ENCODE data around the gene SPDYE2. TPM values are rescaled to one million over a fixed set of nuclear protein-coding genes. Genes with fewer than 3 reads are reported as not detected.
A peak's percentile ranks its signal among the peaks of the same experiment; 100 is the strongest.
"Not testable (repeated sequence)": the region's sequence is repeated elsewhere in the genome, so short reads cannot be mapped to it uniquely, and the experiment has no call there.

Gene SPDYE2
- total RNA-seq, 1 donor from 2014 or later = not detected

DNA sequence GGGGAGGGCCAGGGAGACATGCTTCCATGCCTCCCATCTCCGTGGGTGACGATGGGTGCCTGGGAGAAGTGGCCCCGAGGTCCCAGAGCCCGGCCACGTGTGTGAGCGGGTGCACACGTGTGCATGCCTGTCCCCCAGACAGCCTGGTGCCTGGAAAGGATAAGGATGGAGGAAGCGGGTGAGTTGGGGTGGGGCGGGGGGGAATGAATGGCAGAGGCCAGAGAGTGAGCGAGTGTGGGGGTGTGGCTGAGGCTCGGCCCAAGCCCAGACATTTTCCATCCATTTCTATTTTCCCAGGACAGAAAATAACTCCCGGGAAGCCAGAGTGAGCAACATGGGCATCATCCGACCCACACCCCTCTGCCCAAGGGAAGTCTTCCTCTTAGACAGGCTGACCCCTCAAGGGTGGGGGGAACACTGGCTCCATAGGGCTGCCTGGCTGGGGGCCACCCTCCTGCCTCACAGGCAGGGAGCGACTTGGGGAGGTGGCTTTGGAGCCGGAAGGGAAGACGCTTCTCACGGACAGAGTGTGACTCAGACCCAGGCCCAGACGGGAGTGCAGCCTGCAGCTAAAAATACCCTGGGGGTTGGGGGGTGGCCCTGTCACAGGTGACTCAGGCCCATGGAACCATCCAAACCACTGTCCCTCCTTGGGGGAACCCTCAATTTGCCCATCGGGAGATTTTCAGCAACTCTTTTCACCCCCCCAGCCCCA, 53.6 kb downstream of the SPDYE2 start:
- not testable (repeated sequence) for DNase-seq (ENCODE audit: low read depth in 2 of 2)

GRCh38 chr7:102606848-102607247, 55.8 kb downstream of the SPDYE2 start:
- not testable (repeated sequence) for DNase-seq (ENCODE audit: low read depth in 2 of 2)

GRCh38 chr7:102609734-102610133, 58.7 kb downstream of the SPDYE2 start:
- DNase-seq (ENCODE audit: low read depth in 2 of 2) = not testable (repeated sequence)

DNA sequence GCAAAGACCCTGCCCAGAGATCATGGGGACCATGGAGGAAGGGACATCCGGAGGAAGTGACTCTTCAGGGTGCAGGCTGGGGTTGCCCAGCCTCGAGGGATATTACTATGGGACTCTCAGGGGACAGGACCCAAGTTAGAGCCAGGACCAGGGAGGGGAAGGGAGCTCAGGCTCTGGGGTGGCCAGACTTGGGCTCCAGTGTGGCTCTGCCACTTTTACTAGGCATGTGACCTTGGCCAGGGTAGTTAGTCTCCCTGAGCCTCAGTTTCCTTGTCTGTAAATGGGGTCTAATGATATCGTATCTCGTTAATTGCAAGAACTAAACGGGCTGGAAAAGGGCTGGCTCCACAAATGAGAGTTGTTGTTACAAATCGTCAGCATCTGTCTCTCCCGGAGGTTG, 59.4 kb downstream of the SPDYE2 start:
- DNase-seq (ENCODE audit: low read depth in 2 of 2) = not testable (repeated sequence)

- not testable (repeated sequence) for DNase-seq (ENCODE audit: low read depth in 2 of 2)
Observed at GRCh38 chr7:102611013-102611674, 60.1 kb downstream of the SPDYE2 start.

- peak; percentile 33 to 52 for DNase-seq (ENCODE audit: low read depth in 2 of 2)
Observed at GRCh38 chr7:102611675-102612325, 60.8 kb downstream of the SPDYE2 start.

Other genes starting within 250 kb of the SPDYE2 start
- gene SPDYE6, start 194.8 kb upstream of the SPDYE2 start, total RNA-seq = not detected in 2 replicates
- gene PRKRIP1, start 154.9 kb upstream of the SPDYE2 start, total RNA-seq = 8.1 and 10.3 TPM in 2 replicates
- 45.3 and 57.7 TPM in 2 replicates for gene ORAI2, start 117.7 kb upstream of the SPDYE2 start, total RNA-seq
- gene ALKBH4, start 86.4 kb upstream of the SPDYE2 start, total RNA-seq = 8.9 and 10.5 TPM in 2 replicates
- 13.5 and 17.7 TPM in 2 replicates for gene LRWD1, start 86.2 kb upstream of the SPDYE2 start, total RNA-seq
- gene POLR2J, start 72.3 kb upstream of the SPDYE2 start, total RNA-seq = 26.8 and 32.5 TPM in 2 replicates
- 1.4 and 1.7 TPM in 2 replicates for gene RASA4B, start 33.4 kb upstream of the SPDYE2 start, total RNA-seq
- 0.22 and 2.6 TPM in 2 replicates for gene UPK3BL2, start 7.5 kb upstream of the SPDYE2 start, total RNA-seq
- 13.3 and 26.8 TPM in 2 replicates for gene POLR2J3, start 21.4 kb downstream of the SPDYE2 start, total RNA-seq
- 3.1 and 3.8 TPM in 2 replicates for gene RASA4, start 65.5 kb downstream of the SPDYE2 start, total RNA-seq
- gene UPK3BL1, start 91.6 kb downstream of the SPDYE2 start, total RNA-seq = 2.4 and 6.9 TPM in 2 replicates
- gene SPDYE2B, start 99.1 kb downstream of the SPDYE2 start, total RNA-seq = not detected in 2 replicates
- 0.65 and 2.4 TPM in 2 replicates for gene POLR2J2, start 120.4 kb downstream of the SPDYE2 start, total RNA-seq
- gene FAM185A, start 197.8 kb downstream of the SPDYE2 start, total RNA-seq = 4.1 and 5.2 TPM in 2 replicates